HEK293T (cell line): ENCODE measurements around the gene HSDL2.

Experiments used
- ARNT ChIP-seq: fragments of 450-650 bp; IDR thresholded peaks from 2 replicates; pipeline ENCODE4 v1.6.1; 2017; ENCODE audit warnings: mild to moderate bottlenecking
- BHLHE40 ChIP-seq: fragments of 450-650 bp; IDR thresholded peaks from 2 replicates; pipeline ENCODE4 v1.6.1; 2016; ENCODE audit warnings: mild to moderate bottlenecking, moderate library complexity, borderline replicate concordance
- ELF4 ChIP-seq: fragments of 450-650 bp; IDR thresholded peaks from 2 replicates; pipeline ENCODE4 v1.6.1; 2017; ENCODE audit warnings: antibody characterized with exemption
- FOXA1 ChIP-seq: fragments of 450-650 bp; IDR thresholded peaks from 2 replicates; pipeline ENCODE4 v1.6.1; 2016; ENCODE audit warnings: mild to moderate bottlenecking
- HDGF ChIP-seq: fragments of 450-650 bp; IDR thresholded peaks from 2 replicates; pipeline ENCODE4 v1.6.1; 2017; ENCODE audit warnings: antibody characterized with exemption, borderline replicate concordance
- L3MBTL2 ChIP-seq: fragments of 450-650 bp; conservative IDR thresholded peaks from 2 replicates; pipeline ENCODE4 v1.6.1; 2016; ENCODE audit warnings: mild to moderate bottlenecking
- LEF1 ChIP-seq: fragments of 450-650 bp; IDR thresholded peaks from 2 replicates; pipeline ENCODE4 v1.6.1; 2017; ENCODE audit warnings: mild to moderate bottlenecking, borderline replicate concordance
- NFRKB ChIP-seq: fragments of 450-650 bp; IDR thresholded peaks from 2 replicates; pipeline ENCODE4 v1.6.1; 2016; ENCODE audit warnings: mild to moderate bottlenecking, moderate library complexity
- PKNOX1 ChIP-seq: fragments of 450-650 bp; IDR thresholded peaks from 2 replicates; pipeline ENCODE4 v1.6.1; 2016
- SP1 ChIP-seq: fragments of 450-650 bp; IDR thresholded peaks from 2 replicates; pipeline ENCODE4 v1.6.1; 2017
- SUZ12 ChIP-seq: fragments of 450-650 bp; IDR thresholded peaks from 2 replicates; pipeline ENCODE4 v1.6.1; 2016; ENCODE audit warnings: mild to moderate bottlenecking
- TARDBP ChIP-seq: fragments of 450-650 bp; IDR thresholded peaks from 2 replicates; pipeline ENCODE4 v1.6.1; 2016
- ZNF384 ChIP-seq: fragments of 450-650 bp; IDR thresholded peaks from 2 replicates; pipeline ENCODE4 v1.6.1; 2016

- no peak for TF ChIP-seq SUZ12
- TF ChIP-seq LEF1 = no peak
- no peak for TF ChIP-seq FOXA1
- TF ChIP-seq TARDBP = no peak
- no peak for TF ChIP-seq SP1
- no peak for TF ChIP-seq HDGF
- TF ChIP-seq L3MBTL2 = no peak
- no peak for TF ChIP-seq ELF4
- no peak for TF ChIP-seq PKNOX1
- TF ChIP-seq ARNT = no peak
- TF ChIP-seq NFRKB = no peak
- TF ChIP-seq BHLHE40 = no peak
- TF ChIP-seq ZNF384 = no peak
These were observed 128.5 kb downstream of the HSDL2 start for GRCh38 chr9:112508377-112508776.
